GM12878 (cell line): ENCODE measurements around the gene BAG5. TPM values are rescaled to one million over a fixed set of nuclear protein-coding genes. Genes with fewer than 3 reads are reported as not detected.
A peak's percentile ranks its signal among the peaks of the same experiment; 100 is the strongest.

Source experiments
- ATAC-seq: fragments of 200-7000 bp; cut with Tn5 transposase; 3 replicates; pipeline ENCODE4 v1.9.1; 2020; ENCODE audit warnings: mild to moderate bottlenecking, moderate library complexity
- BruUV-seq: library from RNA; stranded (reverse); fragments of 400-500 nt; replicated peaks from 2 replicates; lab custom pipeline; 2021; lab: Mats Ljungman, UMichigan
- CTCF ChIA-PET: fragments of 300-600 bp; sonication (Branson Sonifier 250); formaldehyde crosslinking; extraction: SDS; loops from one replicate; lab custom pipeline; 2021; ENCODE audit warnings: inconsistent platforms; lab: Yijun Ruan, JAX
- POLR2A ChIA-PET: fragments of 350-600 bp; formaldehyde crosslinking; extraction: SDS; loops from one replicate; lab custom pipeline; 2021; ENCODE audit warnings: inconsistent platforms; lab: Charles Lee
- RAD21 ChIA-PET: fragments of 300-600 bp; sonication (Branson Sonifier 250); formaldehyde crosslinking; loops from one replicate; lab custom pipeline; 2023; ENCODE audit warnings: antibody characterized with exemption; ENCODE audit not compliant: unreplicated experiment; lab: Charles Lee
- SMC1A ChIA-PET: fragments of 300-600 bp; sonication (Branson Sonifier 250); formaldehyde crosslinking; loops from one replicate; lab custom pipeline; 2023; ENCODE audit not compliant: unreplicated experiment, uncharacterized antibody; lab: Charles Lee
- DNase-seq: peaks from one replicate; pipeline ENCODE4 v3.0.0-alpha.2; 2011; ENCODE audit warnings: low read depth, low spot score
- FAIRE-seq: peaks from 3 replicates; lab custom pipeline; 2011; peaks lifted over from hg19 to GRCh38; lab: Jason Lieb, UNC
- H2AFZ ChIP-seq: 2 replicates; pipeline ENCODE4 v1.6.0; 2011; ENCODE audit warnings: low read depth, low read length, control low read depth; ENCODE audit not compliant: control insufficient read depth
- H3K27ac ChIP-seq: 2 replicates; pipeline ENCODE4 v1.5.1; 2011; ENCODE audit warnings: control low read depth; ENCODE audit not compliant: control insufficient read depth, insufficient read depth
- H3K27me3 ChIP-seq, 2 experiments: replicated peaks in 1 of 2; 2 replicates each; pipeline versions ENCODE4 v1.6.0 to v1.6.1; 2011; ENCODE audit warnings: low read length in 1 of 2; ENCODE audit not compliant: control insufficient read depth in 2 of 2, insufficient read depth in 2 of 2
- H3K36me3 ChIP-seq, 2 experiments: 2 replicates each; pipeline ENCODE4 v1.5.1; 2011; ENCODE audit warnings: low read length in 1 of 2; ENCODE audit not compliant: control insufficient read depth in 2 of 2, insufficient read depth in 2 of 2
- H3K4me1 ChIP-seq: 2 replicates; pipeline ENCODE4 v1.6.1; 2011; ENCODE audit warnings: mild to moderate bottlenecking, low read length, moderate library complexity, mixed read lengths; ENCODE audit not compliant: control insufficient read depth, insufficient read depth
- H3K4me2 ChIP-seq: 2 replicates; pipeline ENCODE4 v1.6.0; 2011; ENCODE audit warnings: control low read depth; ENCODE audit not compliant: control insufficient read depth, insufficient read depth
- H3K4me3 ChIP-seq: fragments of 200-600 bp; sonication (generic); 2 replicates; pipeline ENCODE4 v1.5.1; 2016
- H3K79me2 ChIP-seq: 2 replicates; pipeline ENCODE4 v1.6.0; 2011; ENCODE audit warnings: low read length; ENCODE audit not compliant: control insufficient read depth, insufficient read depth
- H3K9ac ChIP-seq: 2 replicates; pipeline ENCODE4 v1.8.0; 2011; ENCODE audit warnings: low read length, control low read depth, mixed read lengths; ENCODE audit not compliant: control insufficient read depth, insufficient read depth
- H3K9me3 ChIP-seq: replicated peaks from 3 replicates; pipeline ENCODE4 v1.5.1; 2011; ENCODE audit warnings: mild to moderate bottlenecking, low read length; ENCODE audit not compliant: control insufficient read depth, insufficient read depth
- H4K20me1 ChIP-seq: 2 replicates; pipeline ENCODE4 v1.6.0; 2011; ENCODE audit not compliant: control insufficient read depth, insufficient read depth
- HCFC1 ChIP-seq: fragments of 150-350 bp; IDR thresholded peaks from 2 replicates; pipeline ENCODE4 v1.6.1; 2014; ENCODE audit warnings: low read length
- NFIC ChIP-seq: IDR thresholded peaks from 2 replicates; pipeline ENCODE4 v1.6.1; 2012; ENCODE audit warnings: low read depth, mild to moderate bottlenecking, inconsistent platforms, low read length, moderate library complexity
- NKRF ChIP-seq: fragments of 450-650 bp; conservative IDR thresholded peaks from 2 replicates; pipeline ENCODE4 v1.6.1; 2017; ENCODE audit warnings: mild to moderate bottlenecking, moderate library complexity
- NR2F1 ChIP-seq: fragments of 450-650 bp; conservative IDR thresholded peaks from 2 replicates; pipeline ENCODE4 v1.6.1; 2017; ENCODE audit warnings: mild to moderate bottlenecking
- SREBF2 ChIP-seq: IDR thresholded peaks from 2 replicates; pipeline ENCODE4 v1.6.1; 2012; ENCODE audit warnings: mild to moderate bottlenecking, low read length
- WGBS: methylation state at CpG from one replicate; pipeline ENCODE4 v1.1.6; 2016; ENCODE audit warnings: low lambda C conversion rate; ENCODE audit not compliant: insufficient replicate concordance, insufficient coverage; ENCODE audit errors: missing lambda C conversion rate; 5-methylcytosine and 5-hydroxymethylcytosine counted together
- in situ Hi-C: fragments of 300-500 bp; cut with MboI; formaldehyde crosslinking; loops from 9 replicates; pipeline ENCODE4 v1.14.3; 2018; ENCODE audit warnings: mixed read lengths
- intact Hi-C: fragments of 100-400 bp; cut with micrococcal nuclease; formaldehyde crosslinking; loops from one replicate; pipeline ENCODE4 v1.14.2; 2022; ENCODE audit not compliant: unreplicated experiment
- polyA plus RNA-seq, 11 experiments: library from polyadenylated mRNA; depleted of rRNA in 4 of 11; unstranded in 6 of 11; stranded (reverse) in 5 of 11; fragments of >200 nt; fragmentation: Nextera tagmentation in 4 of 11; fragmentation: Illumina TruSeq in 1 of 11; extraction: Ambion mirVana in 4 of 11; extraction: Trizol in 1 of 11; gene quantifications; 1 replicate in 1 of 11; 2 replicates in 10 of 11; pipeline versions ENCODE4 v1.2.1 to v1.2.3, GENCODE V29; 2011 to 2016; ENCODE audit warnings: inconsistent platforms in 2 of 11, missing spikeins in 2 of 11, low read depth in 1 of 11
- total RNA-seq, 4 experiments: library from RNA; depleted of rRNA in 3 of 4; stranded (reverse); fragments of >200 nt in 3 of 4; fragmentation: Illumina TruSeq in 1 of 4; extraction: Trizol in 1 of 4; gene quantifications; 2 replicates each; pipeline versions ENCODE4 v1.2.1 to v1.2.3, GENCODE V29; 2013 to 2021

Gene BAG5
- total and polyA plus RNA-seq, 10 of the 15 experiments (the other 5 are each of a cell fraction or from before 2014, with no cell fraction given): 9.9 to 30.5 (median 20.1) TPM

GRCh38 chr14:103526914-103527248, 35.6 kb downstream of the BAG5 start:
- H3K4me2 ChIP-seq: peak overlapping the region; percentile 91
- H2AFZ ChIP-seq: no peak overlapping the region
- peak overlapping the region; percentile 49; the same call in 1 of the 2 replicates for H3K4me3 ChIP-seq
- in situ Hi-C loops: no loop called here
- H3K36me3 ChIP-seq: no peaks in the 10 kb centered on the region
- 100% methylated on average over 1 of the region's 1 CpG for WGBS
- ChIA-PET POLR2A (interaction anchor here (1.3 kb wide), 1 partner anchor 37 kb away, joined by 4 read pairs; no protein-coding TSS in a partner anchor), CTCF (interaction anchor here (1.2 to 5.3 kb wide), 2 partner anchors 8 to 35 kb away, joined by 4 to 39 read pairs; partner anchors contain the start of gene BAG5), RAD21 (interaction anchor here (1.2 to 1.7 kb wide), 2 partner anchors 14 to 20 kb away, joined by 3 to 9 read pairs; no protein-coding TSS in a partner anchor), SMC1A (interaction anchor here (0.6 to 2.6 kb wide), 4 partner anchors 9 to 387 kb away, joined by 3 to 11 read pairs (median 3); no protein-coding TSS in a partner anchor)
- FAIRE-seq (no peak), ATAC-seq (no peak), DNase-seq (no peak)
- peaks cover 2% of the 10 kb centered on the region in 2 experiments; a peak in 2 of 4 replicates for H3K27me3 ChIP-seq
- no peak for TF ChIP-seq HCFC1
- no peak for TF ChIP-seq SREBF2
- TF ChIP-seq NFIC: no peak
- no peak for TF ChIP-seq NR2F1
- TF ChIP-seq NKRF: 0 out of 2 replicates have a peak, but pooled peaks have one; percentile 18
- H3K4me1 ChIP-seq: peaks cover 29% of the 10 kb centered on the region
- intact Hi-C loops: no loop called here
- H3K27ac ChIP-seq: peak overlapping the region; percentile 61; the same call in 1 of the 2 replicates
- no TSS peak for BruUV-seq
- no peak overlapping the region; the same call in 1 of the 2 replicates for H3K9ac ChIP-seq
- H3K9me3 ChIP-seq: no peaks in the 10 kb centered on the region; the same call in 2 of the 3 replicates
- no peaks in the 10 kb centered on the region for H4K20me1 ChIP-seq
- peaks cover 30% of the 10 kb centered on the region for H3K79me2 ChIP-seq
